Mesendoderm (in vitro differentiated cells): ENCODE results near the gene HAND1.

ENCODE experiments used
- DNase-seq: peaks from one replicate; pipeline ENCODE4 v3.0.0; 2013
- H2AK5ac ChIP-seq: 2 replicates; pipeline ENCODE4 v1.6.1; 2013; ENCODE audit warnings: low read length, inconsistent platforms
- H2BK120ac ChIP-seq: 2 replicates; pipeline ENCODE4 v1.6.1; 2013; ENCODE audit warnings: low read depth, mild to moderate bottlenecking, low read length, moderate library complexity, mixed read lengths
- H2BK15ac ChIP-seq: replicated peaks from 2 replicates; pipeline ENCODE4 v1.6.1; 2013; ENCODE audit warnings: low read depth, mild to moderate bottlenecking, moderate library complexity
- H2BK5ac ChIP-seq: 2 replicates; pipeline ENCODE4 v1.6.1; 2013; ENCODE audit warnings: low read length, inconsistent platforms
- H3K18ac ChIP-seq: 2 replicates; pipeline ENCODE4 v1.6.1; 2013; ENCODE audit warnings: mild to moderate bottlenecking, low read length, mixed read lengths
- H3K23ac ChIP-seq: one replicate; pipeline ENCODE4 v1.6.1; 2013; ENCODE audit warnings: low read length
- H3K27ac ChIP-seq: 2 replicates; pipeline ENCODE4 v1.5.1; 2013; ENCODE audit warnings: low read depth, mild to moderate bottlenecking, inconsistent platforms, low read length, moderate library complexity
- H3K27me3 ChIP-seq: 2 replicates; pipeline ENCODE4 v1.6.1; 2013; ENCODE audit warnings: low read length, control low read depth, mild to moderate bottlenecking, inconsistent platforms; ENCODE audit not compliant: insufficient read depth, poor library complexity
- H3K36me3 ChIP-seq: 2 replicates; pipeline ENCODE4 v1.6.1; 2013; ENCODE audit warnings: low read length, inconsistent platforms; ENCODE audit not compliant: control insufficient read depth, insufficient read depth
- H3K4ac ChIP-seq: one replicate; pipeline ENCODE4 v1.6.1; 2013; ENCODE audit warnings: low read depth, mild to moderate bottlenecking, low read length, moderate library complexity
- H3K4me1 ChIP-seq: 2 replicates; pipeline ENCODE4 v1.6.1; 2013; ENCODE audit warnings: low read depth, low read length, inconsistent platforms; ENCODE audit not compliant: control insufficient read depth
- H3K4me2 ChIP-seq: 2 replicates; pipeline ENCODE4 v1.6.1; 2013; ENCODE audit warnings: low read length
- H3K4me3 ChIP-seq: 2 replicates; pipeline ENCODE4 v1.5.1; 2013; ENCODE audit warnings: mild to moderate bottlenecking, low read length
- H3K56ac ChIP-seq: one replicate; pipeline ENCODE4 v1.6.1; 2013; ENCODE audit warnings: low read length
- H3K79me1 ChIP-seq: 2 replicates; pipeline ENCODE4 v1.6.1; 2013; ENCODE audit warnings: low read length, inconsistent platforms
- H3K79me2 ChIP-seq: 2 replicates; pipeline ENCODE4 v1.6.1; 2013; ENCODE audit warnings: mild to moderate bottlenecking, low read length; ENCODE audit not compliant: control insufficient read depth, insufficient read depth
- H3K9ac ChIP-seq: 2 replicates; pipeline ENCODE4 v1.6.1; 2013; ENCODE audit warnings: low read length, inconsistent platforms
- H4K5ac ChIP-seq: one replicate; pipeline ENCODE4 v1.6.1; 2013; ENCODE audit warnings: low read length
- H4K8ac ChIP-seq: one replicate; pipeline ENCODE4 v1.6.1; 2013; ENCODE audit warnings: low read depth, mild to moderate bottlenecking, control low read depth, low read length, moderate library complexity
- WGBS: extraction: QIAGEN DNeasy Blood & Tissue Kit; methylation state at CpG from one replicate; pipeline ENCODE4 v1.1.7; 2013; ENCODE audit warnings: low lambda C conversion rate, missing lambda C conversion rate; ENCODE audit not compliant: insufficient coverage; ENCODE audit errors: extremely low coverage; 5-methylcytosine and 5-hydroxymethylcytosine counted together

HAND1 gene

GRCh38 chr5:154511984-154512383 lies 34.0 kb upstream of the HAND1 start:
- no peaks in the 10 kb centered on the region for H3K79me1 ChIP-seq
- no peaks in the 10 kb centered on the region for H3K79me2 ChIP-seq
- no peak overlapping the region for H3K4ac ChIP-seq
- no peak overlapping the region for H2BK120ac ChIP-seq
- no peak overlapping the region for H3K23ac ChIP-seq
- peaks cover 2% of the 10 kb centered on the region for H3K4me1 ChIP-seq
- H4K5ac ChIP-seq: no peak overlapping the region
- no peak overlapping the region for H3K18ac ChIP-seq
- no peak overlapping the region for H3K56ac ChIP-seq
- no peak overlapping the region for H3K9ac ChIP-seq
- no peak overlapping the region for H4K8ac ChIP-seq
- no peak overlapping the region for H2BK15ac ChIP-seq
- no peak overlapping the region for H3K4me3 ChIP-seq
- H2BK5ac ChIP-seq: no peak overlapping the region
- H3K27me3 ChIP-seq: no peaks in the 10 kb centered on the region
- DNase-seq: peak; percentile 61
- no peak overlapping the region for H3K27ac ChIP-seq
- no CpG with 5 or more reads among the region's 2 CpGs for WGBS
- no peaks in the 10 kb centered on the region for H3K36me3 ChIP-seq
- no peak overlapping the region for H2AK5ac ChIP-seq
- no peak overlapping the region for H3K4me2 ChIP-seq

GRCh38 chr5:154509784-154510555 lies 31.9 kb upstream of the HAND1 start:
- Histone ChIP-seq H2BK5ac (no peak overlapping the region), H3K9ac (no peak overlapping the region), H2BK15ac (no peak overlapping the region), H3K79me1 (no peaks in the 10 kb centered on the region), H3K18ac (no peak overlapping the region), H3K36me3 (no peaks in the 10 kb centered on the region), H3K79me2 (no peaks in the 10 kb centered on the region), H2AK5ac (no peak overlapping the region), H3K27ac (no peak overlapping the region), H3K23ac (no peak overlapping the region), H3K4me3 (no peak overlapping the region), H3K4me1 (peaks cover 2% of the 10 kb centered on the region), H4K5ac (no peak overlapping the region), H3K4me2 (no peak overlapping the region), H2BK120ac (no peak overlapping the region), H3K56ac (no peak overlapping the region), H3K4ac (no peak overlapping the region), H4K8ac (no peak overlapping the region), H3K27me3 (no peaks in the 10 kb centered on the region)
- no CpG with 5 or more reads among the region's 5 CpGs for WGBS
- no peak for DNase-seq

- no peak overlapping the region for H3K27ac ChIP-seq
- no peak overlapping the region for H3K23ac ChIP-seq
- H3K4me3 ChIP-seq: no peak overlapping the region
- H4K8ac ChIP-seq: no peak overlapping the region
- no peaks in the 10 kb centered on the region for H3K27me3 ChIP-seq
- no peak overlapping the region for H3K56ac ChIP-seq
- no peaks in the 10 kb centered on the region for H3K36me3 ChIP-seq
- no peaks in the 10 kb centered on the region for H3K79me1 ChIP-seq
- no peak overlapping the region for H3K9ac ChIP-seq
- H3K79me2 ChIP-seq: no peaks in the 10 kb centered on the region
- DNase-seq: no peak
- no peak overlapping the region for H3K18ac ChIP-seq
- peak overlapping the region; percentile 22 for H2AK5ac ChIP-seq
- H2BK5ac ChIP-seq: no peak overlapping the region
- no peak overlapping the region for H2BK120ac ChIP-seq
- no peak overlapping the region for H3K4me2 ChIP-seq
- no peak overlapping the region for H2BK15ac ChIP-seq
- H3K4ac ChIP-seq: no peak overlapping the region
- H3K4me1 ChIP-seq: peaks cover 2% of the 10 kb centered on the region
- WGBS: no CpG with 5 or more reads among the region's 2 CpGs
- no peak overlapping the region for H4K5ac ChIP-seq
Observed at GRCh38 chr5:154508114-154508513, 30.1 kb upstream of the HAND1 start.

DNA sequence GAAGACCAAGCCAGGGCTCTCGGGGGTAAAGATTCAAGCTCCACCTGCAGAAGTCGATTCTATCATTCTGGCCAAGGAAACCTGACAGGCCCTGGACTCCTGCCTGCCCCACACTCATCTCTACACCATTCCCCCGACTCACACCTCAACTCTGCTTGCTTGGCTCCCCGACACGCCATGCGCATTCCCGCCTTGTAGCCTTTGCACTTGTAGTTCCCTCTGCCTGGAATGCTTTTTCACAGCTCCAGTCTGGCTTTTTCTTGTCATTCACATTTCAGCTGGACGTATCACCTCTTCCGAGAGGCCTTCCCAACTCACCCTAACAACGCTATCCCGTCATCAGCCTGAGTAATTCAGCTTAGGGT lies 28.7 kb upstream of the HAND1 start:
- Histone ChIP-seq H2BK15ac (no peak overlapping the region), H3K36me3 (no peaks in the 10 kb centered on the region), H3K79me1 (no peaks in the 10 kb centered on the region), H3K4me2 (no peak overlapping the region), H2BK5ac (no peak overlapping the region), H3K56ac (peak overlapping the region; percentile 59), H3K4ac (no peak overlapping the region), H2BK120ac (no peak overlapping the region), H3K4me1 (no peaks in the 10 kb centered on the region), H2AK5ac (peak overlapping the region; percentile 25), H3K9ac (no peak overlapping the region), H3K79me2 (no peaks in the 10 kb centered on the region), H4K5ac (no peak overlapping the region), H3K18ac (no peak overlapping the region), H3K27me3 (no peaks in the 10 kb centered on the region), H4K8ac (no peak overlapping the region), H3K27ac (no peak overlapping the region), H3K4me3 (no peak overlapping the region), H3K23ac (no peak overlapping the region)
- no CpG with 5 or more reads among the region's 11 CpGs for WGBS
- DNase-seq: no peak

- no peak overlapping the region for H3K27ac ChIP-seq
Observed at GRCh38 chr5:154506049-154506715, 28.2 kb upstream of the HAND1 start.

More at GRCh38 chr5:154506049-154506715, 28.2 kb upstream of the HAND1 start:
- Histone ChIP-seq H4K5ac (no peak overlapping the region), H3K36me3 (no peaks in the 10 kb centered on the region), H2BK120ac (no peak overlapping the region), H3K9ac (no peak overlapping the region), H2BK15ac (no peak overlapping the region), H3K79me1 (no peaks in the 10 kb centered on the region), H2BK5ac (no peak overlapping the region), H2AK5ac (peak overlapping the region; percentile 70), H3K4me3 (no peak overlapping the region), H4K8ac (no peak overlapping the region), H3K27me3 (no peaks in the 10 kb centered on the region), H3K4me1 (no peaks in the 10 kb centered on the region), H3K23ac (no peak overlapping the region), H3K4me2 (no peak overlapping the region), H3K56ac (peak overlapping the region; percentile 12), H3K4ac (no peak overlapping the region), H3K18ac (no peak overlapping the region), H3K79me2 (no peaks in the 10 kb centered on the region)
- WGBS: no CpG with 5 or more reads among the region's 8 CpGs
- DNase-seq: no peak
